ENCODE data around the gene GRAMD2A. TPM values are rescaled to one million over a fixed set of nuclear protein-coding genes. Genes with fewer than 3 reads are reported as not detected.

GRAMD2A gene
- total RNA-seq, 1 experiment from 2014 or later = 1.3 TPM

DNA sequence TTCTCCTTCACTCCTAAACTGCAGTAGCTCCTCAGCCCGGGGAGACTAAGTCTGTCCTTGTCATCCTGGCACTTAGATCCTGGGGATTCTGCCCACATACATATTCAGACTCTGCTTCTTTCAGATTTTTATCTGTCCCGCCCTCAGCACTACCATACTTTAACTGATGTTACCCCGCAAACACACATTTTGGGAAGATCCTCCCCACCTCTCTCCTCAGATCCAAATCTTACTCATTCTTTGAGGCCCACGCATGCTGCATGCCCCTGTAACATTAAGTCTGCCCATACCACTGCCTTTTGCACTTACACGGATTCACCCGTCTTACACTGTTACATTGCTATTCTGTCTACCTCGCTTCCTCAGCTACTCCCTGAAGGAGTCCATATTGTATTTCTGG, 43.3 kb downstream of the GRAMD2A start:
- H3K14ac ChIP-seq (ENCODE audit: insufficient read depth, low read length) = no peak overlapping the region
- no peak overlapping the region for H3K4me2 ChIP-seq (ENCODE audit: insufficient read depth, insufficient read length, low read length)
- H3K9me3 ChIP-seq (ENCODE audit: control insufficient read depth, low read depth, low read length) = no peaks in the 10 kb centered on the region
- DNase-seq = no peak
- no peak overlapping the region for H2BK12ac ChIP-seq (ENCODE audit: insufficient read length, low read depth, low read length)
- no peak overlapping the region for H3K27ac Mint-ChIP-seq
- no peaks in the 10 kb centered on the region for H3K36me3 Mint-ChIP-seq (ENCODE audit: insufficient read depth in 1 of 3, low read depth in 3 of 3)
- H3K79me2 ChIP-seq (ENCODE audit: insufficient read depth, low read length) = no peaks in the 10 kb centered on the region
- H4K8ac ChIP-seq (replicated peaks; ENCODE audit: insufficient read length, low read depth, low read length) = no peak overlapping the region
- H3K18ac ChIP-seq (ENCODE audit: insufficient read length, low read depth, low read length) = no peak overlapping the region
- no peak overlapping the region for H2BK15ac ChIP-seq (ENCODE audit: low read depth, low read length)
- no peak overlapping the region for H2BK5ac ChIP-seq (ENCODE audit: insufficient read length, low read length)
- H3K23ac ChIP-seq (ENCODE audit: insufficient read length, low read depth, low read length) = no peak overlapping the region
- no peak overlapping the region for H3K4ac ChIP-seq (ENCODE audit: low read depth, low read length)
- no peaks in the 10 kb centered on the region for H4K20me1 ChIP-seq (ENCODE audit: control insufficient read depth, insufficient read depth, insufficient read length)
- H3K4me3 Mint-ChIP-seq = no peak overlapping the region
- H4K91ac ChIP-seq (ENCODE audit: insufficient read length, low read depth, low read length) = no peak overlapping the region
- peaks cover 11% of the 10 kb centered on the region for H3K27me3 Mint-ChIP-seq (ENCODE audit: low read depth)
- H2AFZ ChIP-seq (ENCODE audit: low read length) = no peak overlapping the region
- H3K56ac ChIP-seq (ENCODE audit: insufficient read length, low read depth, low read length) = no peak overlapping the region
- no peak overlapping the region for H2BK120ac ChIP-seq (ENCODE audit: low read depth, low read length, poor library complexity, severe bottlenecking)
- TF ChIP-seq, protein P1, sequence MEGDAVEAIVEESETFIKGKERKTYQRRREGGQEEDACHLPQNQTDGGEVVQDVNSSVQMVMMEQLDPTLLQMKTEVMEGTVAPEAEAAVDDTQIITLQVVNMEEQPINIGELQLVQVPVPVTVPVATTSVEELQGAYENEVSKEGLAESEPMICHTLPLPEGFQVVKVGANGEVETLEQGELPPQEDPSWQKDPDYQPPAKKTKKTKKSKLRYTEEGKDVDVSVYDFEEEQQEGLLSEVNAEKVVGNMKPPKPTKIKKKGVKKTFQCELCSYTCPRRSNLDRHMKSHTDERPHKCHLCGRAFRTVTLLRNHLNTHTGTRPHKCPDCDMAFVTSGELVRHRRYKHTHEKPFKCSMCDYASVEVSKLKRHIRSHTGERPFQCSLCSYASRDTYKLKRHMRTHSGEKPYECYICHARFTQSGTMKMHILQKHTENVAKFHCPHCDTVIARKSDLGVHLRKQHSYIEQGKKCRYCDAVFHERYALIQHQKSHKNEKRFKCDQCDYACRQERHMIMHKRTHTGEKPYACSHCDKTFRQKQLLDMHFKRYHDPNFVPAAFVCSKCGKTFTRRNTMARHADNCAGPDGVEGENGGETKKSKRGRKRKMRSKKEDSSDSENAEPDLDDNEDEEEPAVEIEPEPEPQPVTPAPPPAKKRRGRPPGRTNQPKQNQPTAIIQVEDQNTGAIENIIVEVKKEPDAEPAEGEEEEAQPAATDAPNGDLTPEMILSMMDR (conservative IDR thresholded peaks at IDR 0.05) = no peak
- H2AK5ac ChIP-seq (ENCODE audit: insufficient read length, low read length) = no peak overlapping the region
- WGBS (ENCODE audit: extremely low coverage, insufficient read length, low lambda C conversion rate) = no CpG with 5 or more reads among the region's 7 CpGs
- no peaks in the 10 kb centered on the region for H3K9me3 Mint-ChIP-seq
- peaks cover 10% of the 10 kb centered on the region in 2 experiments for H3K4me1 Mint-ChIP-seq
- no peak overlapping the region for H3T11ph ChIP-seq (ENCODE audit: low read length)
- H4K5ac ChIP-seq (ENCODE audit: insufficient read length, low read depth, low read length) = no peak overlapping the region
- no peak overlapping the region for H3K9ac ChIP-seq (ENCODE audit: extremely low read depth, insufficient read length, low read length)
- H3K23me2 ChIP-seq (ENCODE audit: insufficient read length, low read depth, low read length, poor library complexity, severe bottlenecking) = no peaks in the 10 kb centered on the region
- no peak overlapping the region for H3K27ac ChIP-seq (ENCODE audit: insufficient read length, low read depth, low read length)
- H2BK20ac ChIP-seq (ENCODE audit: low read depth, low read length, poor library complexity, severe bottlenecking) = no peak overlapping the region
- H3K79me1 ChIP-seq (ENCODE audit: insufficient read depth, low read depth, low read length, poor library complexity, severe bottlenecking) = no peaks in the 10 kb centered on the region
- H3K27me3 ChIP-seq (ENCODE audit: insufficient read depth, low read length) = no peaks in the 10 kb centered on the region; the same call in 1 of the 2 replicates
- H3K4me1 ChIP-seq (ENCODE audit: insufficient read depth, low read length) = no peaks in the 10 kb centered on the region; the same call in 1 of the 2 replicates
